Skin epidermis (tissue), 12 donors: ENCODE results near the gene THRSP.
"Not testable (repeated sequence)": the region's sequence is repeated elsewhere in the genome, so short reads cannot be mapped to it uniquely, and the experiment has no call there.

ENCODE experiments used
- H3K27ac ChIP-seq, 21 experiments: fragments of 200-600 bp; sonication (generic) in 11 of 21; one replicate each; pipeline ENCODE4 v1.5.0; 2020; ENCODE audit warnings: mild to moderate bottlenecking in 3 of 21, inconsistent platforms in 2 of 21, moderate library complexity in 2 of 21
- H3K4me3 ChIP-seq, 7 experiments: fragments of 200-600 bp; sonication (generic) in 2 of 7; one replicate each; pipeline ENCODE4 v1.5.0; 2020; ENCODE audit warnings: inconsistent platforms in 2 of 7, mild to moderate bottlenecking in 2 of 7, moderate library complexity in 1 of 7

Gene THRSP

DNA sequence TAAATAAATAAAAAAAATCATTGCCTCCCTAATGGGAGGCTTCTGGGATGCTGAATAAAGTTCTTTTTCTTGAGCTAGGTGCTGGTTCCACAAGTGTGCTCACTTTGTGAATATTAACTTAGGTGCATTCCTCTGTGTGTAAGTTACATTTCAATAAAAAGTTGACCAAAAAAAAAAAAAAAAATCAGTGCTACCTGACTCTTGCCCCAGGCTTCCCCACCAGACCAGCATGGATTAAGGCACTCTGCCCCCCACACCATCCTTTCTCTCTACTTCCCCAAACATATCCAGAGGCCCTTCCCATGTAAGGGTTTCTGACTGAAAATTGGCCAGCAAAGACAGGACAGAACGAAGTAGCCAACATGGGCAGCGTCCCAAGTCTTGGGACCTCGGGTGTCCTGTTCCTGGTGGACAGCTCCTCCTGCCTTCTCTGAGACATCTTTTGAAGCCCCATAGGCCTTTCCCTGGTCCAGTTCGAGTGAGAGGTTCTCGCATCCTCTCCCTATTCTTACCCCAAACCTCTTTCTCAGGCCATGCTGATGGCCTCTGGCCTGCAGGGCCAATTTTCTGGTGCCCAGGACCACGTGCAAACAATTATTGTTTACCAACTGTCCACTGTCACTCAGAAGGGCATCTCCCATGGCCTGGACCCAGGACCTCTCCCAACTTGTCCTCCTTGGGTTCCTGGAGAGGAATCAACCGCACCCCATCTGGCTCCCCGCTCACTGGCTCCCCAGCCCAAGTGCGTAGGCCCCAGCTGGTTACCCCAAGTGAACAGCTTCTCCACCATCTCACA lies 25.6 kb upstream of the THRSP start:
- H3K27ac ChIP-seq, result no peak overlapping the region
- H3K4me3 ChIP-seq, result no peak overlapping the region

- Histone ChIP-seq H3K4me3 (no peak overlapping the region), H3K27ac (no peak overlapping the region)
These were observed 24.9 kb upstream of the THRSP start for GRCh38 chr11:78038697-78039313.

- Histone ChIP-seq H3K27ac (peak overlapping the region in 15 of 21 experiments; percentile 26 to 84 (median 75)), H3K4me3 (peak overlapping the region in 1 of 7 experiments; percentile 22)
These were observed 24.2 kb upstream of the THRSP start for GRCh38 chr11:78039391-78039918.

- peak overlapping the region in 1 of 7 experiments; percentile 22 for H3K4me3 ChIP-seq
- H3K27ac ChIP-seq, result peak overlapping the region in 19 of 21 experiments; percentile 26 to 84 (median 73)
These were observed 23.6 kb upstream of the THRSP start for GRCh38 chr11:78039919-78040671.

- peak overlapping the region in 11 of 21 experiments; percentile 34 to 84 (median 75) for H3K27ac ChIP-seq
These were observed 22.8 kb upstream of the THRSP start for GRCh38 chr11:78040691-78041379.

GRCh38 chr11:78041380-78041719 lies 22.3 kb upstream of the THRSP start:
- not testable (repeated sequence) for H3K27ac ChIP-seq, H3K4me3 ChIP-seq

More at GRCh38 chr11:78040691-78041379, 22.8 kb upstream of the THRSP start:
- peak overlapping the region in 1 of 7 experiments; percentile 22 for H3K4me3 ChIP-seq

DNA sequence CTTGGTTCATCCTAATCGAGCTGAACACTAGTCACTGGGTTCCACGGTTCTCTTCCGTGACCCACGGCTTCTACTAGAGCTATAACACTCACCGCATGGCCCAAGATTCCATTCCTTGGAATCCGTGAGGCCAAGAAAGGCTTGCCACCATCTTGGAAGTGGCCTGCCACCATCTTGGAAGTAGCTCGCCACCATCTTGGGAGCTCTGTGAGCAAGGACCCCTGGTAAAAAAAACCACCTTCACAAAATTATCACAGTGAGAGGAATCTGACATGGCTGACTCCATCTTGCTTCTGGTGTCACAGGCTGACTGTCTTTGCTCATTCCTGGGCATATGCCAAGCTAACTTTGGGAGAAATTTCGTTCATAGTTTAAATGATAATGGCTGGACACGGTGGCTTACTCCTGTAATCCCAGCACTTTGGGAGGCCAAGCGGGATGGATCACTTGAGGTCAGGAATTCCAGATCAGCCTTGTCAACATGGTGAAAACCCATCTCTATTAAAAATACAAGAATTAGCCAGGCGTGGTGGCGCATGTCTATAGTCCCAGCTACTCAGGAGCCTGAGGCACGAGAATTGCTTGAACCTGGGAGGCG lies 21.7 kb upstream of the THRSP start:
- no peak overlapping the region for H3K27ac ChIP-seq
- H3K4me3 ChIP-seq, result no peak overlapping the region

GRCh38 chr11:78044706-78045105 lies 19.0 kb upstream of the THRSP start:
- H3K27ac ChIP-seq, result no peak overlapping the region

GRCh38 chr11:78045851-78046485 lies 17.7 kb upstream of the THRSP start:
- Histone ChIP-seq H3K27ac (peak overlapping the region in 8 of 21 experiments; percentile 27 to 66 (median 56)), H3K4me3 (peak overlapping the region; percentile 19 to 44 (median 24))

More at GRCh38 chr11:78044706-78045105, 19.0 kb upstream of the THRSP start:
- no peak overlapping the region for H3K4me3 ChIP-seq

DNA sequence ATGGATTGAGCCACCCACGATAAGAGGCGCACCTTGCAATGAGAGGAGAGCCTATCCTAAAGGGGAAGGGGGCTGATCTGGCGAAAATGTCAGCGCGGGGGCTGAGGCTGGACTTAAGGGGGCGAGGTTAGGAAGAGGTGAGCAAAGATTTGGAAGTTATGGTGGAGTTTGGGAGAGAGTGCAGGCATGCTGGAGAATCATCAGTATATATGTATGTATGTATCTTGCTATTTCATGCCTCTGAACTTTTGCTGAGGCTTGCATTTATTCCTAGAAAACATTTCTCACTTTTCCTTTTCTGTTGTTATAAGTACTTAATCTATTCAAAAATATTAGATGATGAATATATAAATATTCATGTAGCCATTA lies 17.2 kb upstream of the THRSP start:
- peak overlapping the region in 1 of 21 experiments; percentile 21 for H3K27ac ChIP-seq

DNA sequence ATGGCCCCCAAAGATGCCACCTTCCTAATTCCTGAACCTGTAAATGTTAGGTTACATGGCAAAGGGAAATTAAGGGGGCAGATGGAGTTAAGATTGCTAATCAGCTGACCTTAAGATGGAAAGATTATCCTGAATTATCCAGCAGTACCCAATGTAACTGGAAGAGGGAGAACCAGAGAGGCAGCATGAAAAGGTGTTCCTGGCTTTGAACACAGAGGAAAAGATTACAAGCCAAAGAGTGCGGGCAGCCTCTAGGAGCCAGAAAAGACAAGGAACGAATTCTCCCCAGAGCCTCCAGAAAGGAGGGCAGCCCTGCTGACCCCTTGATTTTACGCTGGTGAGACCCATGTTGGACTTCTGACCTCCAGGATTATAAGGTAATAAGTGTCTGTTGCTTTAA lies 15.1 kb upstream of the THRSP start:
- Histone ChIP-seq H3K27ac (no peak overlapping the region), H3K4me3 (no peak overlapping the region)

More for the DNA sequence above, 17.2 kb upstream of the THRSP start:
- peak overlapping the region in 4 of 7 experiments; percentile 19 to 44 (median 28) for H3K4me3 ChIP-seq

DNA sequence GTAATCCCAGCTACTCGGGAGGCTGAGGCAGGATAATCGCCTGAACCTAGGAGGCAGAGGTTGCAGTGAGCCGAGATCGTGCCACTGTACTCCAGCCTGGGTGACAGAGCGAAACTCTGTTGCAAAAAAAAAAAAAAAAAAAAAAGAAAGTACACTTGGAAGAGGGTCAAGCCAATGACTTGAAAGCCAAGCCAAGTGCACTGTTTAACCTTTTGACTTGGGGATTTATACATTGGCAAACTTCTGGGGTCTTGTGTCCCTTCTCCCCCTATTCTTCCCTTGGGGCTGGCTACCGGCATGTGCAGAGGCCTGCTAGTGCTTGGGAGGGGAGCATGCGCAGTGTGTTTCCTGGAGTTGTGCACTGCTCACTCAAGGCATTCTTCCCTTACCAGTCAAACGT lies 14.3 kb upstream of the THRSP start:
- Histone ChIP-seq H3K4me3 (no peak overlapping the region), H3K27ac (no peak overlapping the region)

DNA sequence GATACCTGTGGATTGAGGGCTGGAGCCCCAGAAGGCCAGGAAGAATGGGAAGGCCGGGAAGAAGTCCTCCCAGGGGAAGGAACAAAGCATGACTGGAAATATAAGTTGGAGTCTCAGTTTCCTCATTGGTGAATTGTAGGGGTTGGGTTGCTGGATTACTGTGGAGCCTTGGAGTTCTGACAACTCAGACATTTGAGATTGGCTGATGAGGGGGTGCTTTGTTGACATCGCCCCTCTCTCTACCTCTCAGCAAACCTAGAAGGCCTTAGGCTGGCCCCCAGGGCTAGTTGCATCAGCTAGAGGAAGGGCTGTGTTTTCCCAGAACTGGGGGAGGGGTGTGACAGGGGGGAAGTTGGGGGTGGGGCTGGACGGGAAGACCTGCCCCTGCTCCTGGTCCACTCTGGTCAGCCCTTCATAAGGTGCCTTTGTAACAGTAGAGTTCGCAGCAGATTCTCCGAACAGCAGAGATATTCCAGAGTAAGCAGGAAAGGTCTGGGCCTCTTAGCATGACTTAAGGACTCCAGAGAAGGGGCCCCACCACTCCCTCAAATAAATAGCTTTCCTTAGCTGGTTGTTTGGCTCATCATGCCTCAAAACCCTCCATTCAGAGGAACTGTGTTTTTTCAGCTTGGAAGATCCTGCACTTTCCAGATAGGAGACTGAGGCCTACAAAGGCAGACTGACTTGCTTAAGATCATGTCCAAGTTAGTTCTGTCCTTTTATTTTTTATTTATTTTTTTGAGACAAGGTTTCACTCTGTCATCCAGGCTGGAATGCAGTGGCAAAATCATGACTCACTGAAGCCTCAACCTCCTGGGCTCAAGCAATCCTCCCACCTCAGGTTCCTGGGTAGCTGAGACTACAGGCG lies 12.5 kb upstream of the THRSP start:
- no peak overlapping the region for H3K27ac ChIP-seq
- no peak overlapping the region for H3K4me3 ChIP-seq

GRCh38 chr11:78054971-78055370 lies 8.7 kb upstream of the THRSP start:
- H3K4me3 ChIP-seq, result no peak overlapping the region
- no peak overlapping the region for H3K27ac ChIP-seq

DNA sequence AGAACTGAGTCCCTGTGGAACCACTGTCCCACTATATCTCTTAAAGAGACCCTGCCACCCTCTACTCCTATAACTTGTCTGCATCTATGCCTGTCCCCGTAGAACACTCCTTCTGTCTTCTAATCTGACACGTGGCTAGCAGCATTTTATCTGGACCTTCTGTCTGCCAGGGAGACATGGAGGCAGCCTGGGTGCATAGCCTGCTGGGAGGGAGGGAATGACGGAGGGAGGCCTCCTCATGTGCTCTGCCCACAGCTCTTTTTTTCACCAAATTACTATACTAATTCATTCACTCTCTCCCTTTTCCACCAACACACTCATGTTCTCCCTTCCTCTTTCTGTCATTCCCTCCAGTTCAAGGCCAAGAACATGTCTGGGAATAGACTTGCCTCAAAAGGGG lies 7.6 kb upstream of the THRSP start:
- Histone ChIP-seq H3K27ac (no peak overlapping the region), H3K4me3 (no peak overlapping the region)

- Histone ChIP-seq H3K4me3 (no peak overlapping the region), H3K27ac (no peak overlapping the region)
These were observed 6.1 kb upstream of the THRSP start for GRCh38 chr11:78057462-78058055.

- not testable (repeated sequence) for H3K4me3 ChIP-seq, H3K27ac ChIP-seq
These were observed 3.8 kb upstream of the THRSP start for GRCh38 chr11:78059749-78060328.
